AG20443 (cell line): ENCODE results near the gene CCDC200.
"Not testable (repeated sequence)": the region's sequence is repeated elsewhere in the genome, so short reads cannot be mapped to it uniquely, and the experiment has no call there.

Experiments used
- DNase-seq: peaks from one replicate; pipeline ENCODE4 v3.0.0; 2012; ENCODE audit warnings: low spot score, mixed read lengths

The CCDC200 gene

GRCh38 chr17:43228020-43228782, at the start of gene CCDC200:
CCDC200 (minus strand) TSS chr17:43228623; CDS start chr17:43228554, 69 bp downstream.
- not testable (repeated sequence) for DNase-seq

GRCh38 chr17:43272914-43273313, 44.5 kb upstream of the CCDC200 start:
- DNase-seq = not testable (repeated sequence)

GRCh38 chr17:43272483-43272882, 44.1 kb upstream of the CCDC200 start:
- not testable (repeated sequence) for DNase-seq

- not testable (repeated sequence) for DNase-seq
Observed at GRCh38 chr17:43270552-43271504, 42.4 kb upstream of the CCDC200 start.

GRCh38 chr17:43246456-43246855, 18.0 kb upstream of the CCDC200 start:
- DNase-seq = not testable (repeated sequence)

GRCh38 chr17:43240596-43241352, 12.4 kb upstream of the CCDC200 start:
- DNase-seq = not testable (repeated sequence)

- DNase-seq = not testable (repeated sequence)
Observed at GRCh38 chr17:43239597-43239996, 11.2 kb upstream of the CCDC200 start.

GRCh38 chr17:43233877-43234276, 5.5 kb upstream of the CCDC200 start, which contains the start of gene RNU2-1:
RNU2-1 (minus strand) TSS chr17:43233977.
- DNase-seq = not testable (repeated sequence)

GRCh38 chr17:43233263-43233662, 4.8 kb upstream of the CCDC200 start:
- DNase-seq = not testable (repeated sequence)

GRCh38 chr17:43232021-43232699, 3.7 kb upstream of the CCDC200 start:
- not testable (repeated sequence) for DNase-seq

GRCh38 chr17:43231205-43232020, 3.0 kb upstream of the CCDC200 start:
- not testable (repeated sequence) for DNase-seq

- no peak for DNase-seq
Observed at GRCh38 chr17:43226393-43226792, 2.0 kb downstream of the CCDC200 start.

- DNase-seq = no peak
Observed at GRCh38 chr17:43224146-43224705, 4.2 kb downstream of the CCDC200 start.

GRCh38 chr17:43220511-43221125, 7.8 kb downstream of the CCDC200 start:
- no peak for DNase-seq

- no peak for DNase-seq
Observed at GRCh38 chr17:43219746-43220380, 8.6 kb downstream of the CCDC200 start.

- no peak for DNase-seq
Observed at GRCh38 chr17:43219001-43219400, 9.4 kb downstream of the CCDC200 start.

- no peak for DNase-seq
Observed at GRCh38 chr17:43217614-43218087, 10.8 kb downstream of the CCDC200 start.

- no peak for DNase-seq
Observed at GRCh38 chr17:43216762-43217613, 11.4 kb downstream of the CCDC200 start.
